GM19395 (cell line): Measurements from ENCODE around the gene CUBN.
"Not testable (repeated sequence)": the region's sequence is repeated elsewhere in the genome, so short reads cannot be mapped to it uniquely, and the experiment has no call there.

Source experiments
- ATAC-seq: cut with Tn5 transposase; IDR thresholded peaks from one replicate; pipeline ENCODE4 v1.9.1; 2021; ENCODE audit warnings: mild to moderate bottlenecking, moderate library complexity; ENCODE audit not compliant: unreplicated experiment

CUBN gene

DNA sequence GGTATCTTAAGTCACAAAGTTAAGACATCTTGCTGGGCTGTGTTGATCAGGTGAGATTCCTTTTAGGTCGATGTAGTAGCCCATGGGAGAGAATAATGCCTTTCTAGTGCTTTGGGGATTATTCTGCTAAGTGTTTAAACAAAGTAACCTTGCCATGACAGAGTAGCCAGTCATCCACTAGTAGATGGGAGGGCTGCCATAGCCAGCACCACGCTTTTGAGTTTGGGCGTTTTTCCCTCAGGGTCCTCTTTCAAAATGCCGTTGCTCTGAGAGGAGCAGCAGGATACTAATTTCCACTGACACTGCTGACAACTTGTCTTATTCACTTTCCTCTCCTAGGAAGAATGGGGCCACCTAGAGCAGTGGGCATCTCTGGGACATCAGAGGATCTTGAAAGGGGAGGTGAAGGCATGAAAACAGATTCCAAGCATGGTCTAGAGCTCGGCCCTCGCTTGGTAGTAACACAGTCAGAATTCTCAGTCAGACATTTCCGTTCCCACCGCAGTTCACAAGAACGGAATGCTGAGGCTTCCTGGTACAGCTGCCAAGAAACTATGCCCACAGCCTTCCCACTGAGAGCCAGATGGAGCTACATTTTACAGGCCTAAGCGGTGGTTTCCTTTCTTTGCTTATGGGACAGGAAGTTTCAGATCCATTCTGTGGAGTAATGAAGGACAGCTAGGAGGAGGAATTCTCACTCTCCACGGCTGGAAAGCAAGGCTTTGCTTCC, 297.1 kb downstream of the CUBN start:
- no peak for ATAC-seq

DNA sequence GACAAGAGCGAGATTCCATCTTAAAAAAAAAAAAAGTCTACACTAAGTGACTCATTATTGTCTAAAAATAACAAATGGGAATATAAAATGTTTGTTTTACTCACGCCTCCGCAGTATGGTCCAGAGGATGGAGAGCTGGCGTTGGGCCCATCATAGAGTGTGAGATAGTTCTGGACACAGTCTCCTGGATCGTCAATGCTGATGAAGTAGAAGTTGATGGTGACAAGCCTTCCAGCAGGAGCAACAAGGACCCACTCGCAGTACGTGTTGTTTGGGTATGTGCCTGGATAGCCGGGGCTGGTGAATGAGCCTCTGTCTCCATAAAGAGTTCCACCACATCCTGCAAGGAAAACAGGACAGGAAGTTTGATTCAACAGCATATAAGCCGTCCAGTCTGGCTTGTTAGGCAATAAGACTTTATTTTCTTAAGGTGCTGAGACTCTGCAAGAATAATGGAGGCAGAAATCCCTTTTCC, 300.9 kb downstream of the CUBN start:
- no peak for ATAC-seq

DNA sequence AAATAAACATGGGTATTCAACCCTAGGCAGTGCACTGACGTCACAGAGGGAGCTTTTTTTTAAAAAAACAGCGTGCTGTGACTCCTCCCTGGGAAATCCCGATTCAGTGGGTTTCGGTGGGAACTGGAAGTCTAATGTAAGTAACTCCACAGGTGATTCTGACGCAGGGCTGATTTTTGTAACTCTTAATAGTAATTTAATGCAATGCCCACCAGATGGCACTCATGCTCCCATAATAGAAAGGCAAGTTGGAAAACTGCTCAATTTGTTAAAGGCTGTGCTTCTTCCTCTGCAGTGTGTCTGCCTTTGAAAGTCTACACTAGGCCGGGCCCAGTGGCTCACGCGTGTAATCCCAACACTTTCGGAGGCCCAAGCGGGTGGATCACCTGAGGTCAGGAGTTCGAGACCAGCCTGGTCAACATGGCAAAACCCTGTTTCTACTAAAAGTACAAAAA, 301.5 kb downstream of the CUBN start:
- ATAC-seq = peak; percentile 76

DNA sequence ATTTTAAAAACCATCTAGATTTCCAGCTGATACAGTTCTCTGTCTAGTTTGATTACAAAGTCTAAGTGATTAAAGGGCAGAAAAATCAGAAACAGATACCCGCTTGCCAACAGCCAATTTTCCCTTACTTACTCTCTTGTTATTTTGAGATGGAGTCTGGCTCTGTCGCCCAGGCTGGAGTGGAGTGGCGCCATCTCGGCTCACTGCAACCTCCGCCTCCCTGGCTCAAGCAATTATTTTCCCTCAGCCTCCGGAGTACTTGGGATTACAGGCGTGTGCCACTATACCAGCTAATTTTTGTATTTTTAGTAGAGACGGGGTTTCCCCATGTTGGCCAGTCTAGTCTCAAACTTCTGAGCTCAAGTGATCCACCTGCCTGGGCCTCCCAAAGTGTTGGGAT, 302.1 kb downstream of the CUBN start:
- ATAC-seq = not testable (repeated sequence)

DNA sequence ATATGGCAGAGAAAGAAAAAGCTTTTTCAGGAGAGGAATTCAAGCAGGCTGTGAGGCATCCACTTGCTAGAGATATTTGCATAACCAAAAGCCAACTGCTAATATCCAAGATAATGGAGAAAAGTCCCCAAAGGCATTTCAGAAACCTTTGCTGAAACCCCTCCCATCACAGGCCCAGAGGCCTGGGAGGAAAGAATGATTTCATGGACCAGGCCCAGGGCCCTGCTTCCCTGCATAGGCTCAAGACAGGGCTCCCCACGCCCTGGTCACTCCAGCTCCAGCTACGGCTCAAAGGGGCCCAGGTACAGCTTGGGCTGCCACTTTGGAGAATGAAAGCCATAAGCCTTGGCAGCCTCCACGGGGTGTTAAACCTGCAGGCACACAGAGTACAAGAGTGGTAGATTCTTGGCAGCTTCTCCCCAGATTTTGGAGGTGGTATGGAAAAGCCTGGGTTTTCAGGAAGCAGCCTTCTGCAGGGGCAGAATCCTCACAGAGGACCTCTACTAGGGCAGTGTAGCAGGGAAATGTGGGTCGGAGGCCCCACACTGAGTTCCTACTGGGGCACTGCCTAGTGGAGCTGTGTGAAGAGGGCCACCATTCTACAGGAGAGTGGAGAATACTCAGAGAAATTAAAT, 306.8 kb downstream of the CUBN start:
- ATAC-seq = no peak

DNA sequence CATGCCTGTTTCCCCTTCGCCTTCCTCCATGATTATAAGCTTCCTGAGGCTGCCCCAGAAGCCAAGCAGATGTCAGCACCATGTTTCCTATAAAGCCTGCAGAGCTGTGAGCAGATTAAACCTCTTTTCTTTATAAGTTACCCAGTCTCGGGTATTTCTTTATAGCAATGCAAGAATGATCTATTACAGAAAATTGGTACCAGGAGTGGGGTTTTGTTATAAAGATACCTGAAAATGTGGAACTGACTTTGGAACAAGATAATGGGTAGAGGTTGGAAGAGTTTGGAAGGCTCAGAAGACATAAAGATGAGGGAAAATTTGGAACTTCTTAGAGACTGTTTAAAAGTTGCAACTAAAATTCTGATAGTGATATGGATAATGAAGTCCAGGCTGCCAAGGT, 307.6 kb downstream of the CUBN start:
- ATAC-seq = no peak

DNA sequence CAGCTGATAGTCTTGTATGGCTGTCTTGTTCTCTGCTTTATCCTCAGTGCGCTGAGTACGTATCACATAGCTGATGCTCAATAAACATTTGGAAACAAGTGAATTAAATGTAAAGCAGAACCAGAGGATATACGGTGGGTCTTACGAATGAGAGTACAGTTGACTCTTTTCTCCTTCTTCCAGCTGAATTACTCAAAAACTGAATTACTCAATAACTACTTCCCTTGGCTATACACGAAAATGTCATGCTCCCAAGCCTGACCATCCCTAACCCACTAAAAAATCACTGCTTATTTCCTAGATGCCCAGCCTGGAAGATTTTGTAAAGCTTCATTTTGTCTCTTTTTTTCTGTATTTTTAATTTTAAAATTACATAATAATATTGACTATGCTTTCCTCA, 309.2 kb downstream of the CUBN start:
- no peak for ATAC-seq

DNA sequence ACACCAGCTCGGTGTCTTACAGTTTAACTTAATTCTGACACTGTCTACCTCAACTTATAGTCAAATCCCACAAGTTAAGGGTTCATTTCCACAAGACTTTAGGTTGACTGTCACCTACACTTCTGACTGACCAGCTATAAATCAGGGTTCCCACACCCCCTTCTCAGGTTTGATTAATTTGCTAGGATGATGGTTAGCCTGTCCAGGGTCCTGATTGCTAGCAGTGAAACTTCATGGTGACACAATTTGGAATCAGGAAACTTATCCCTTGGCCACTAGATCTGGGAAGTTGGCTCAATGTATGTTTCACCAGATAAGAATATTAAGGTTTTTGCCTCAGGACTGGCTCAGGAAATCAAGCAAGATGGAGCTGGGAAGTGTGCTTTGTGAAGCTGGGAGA, 309.6 kb downstream of the CUBN start:
- no peak for ATAC-seq

DNA sequence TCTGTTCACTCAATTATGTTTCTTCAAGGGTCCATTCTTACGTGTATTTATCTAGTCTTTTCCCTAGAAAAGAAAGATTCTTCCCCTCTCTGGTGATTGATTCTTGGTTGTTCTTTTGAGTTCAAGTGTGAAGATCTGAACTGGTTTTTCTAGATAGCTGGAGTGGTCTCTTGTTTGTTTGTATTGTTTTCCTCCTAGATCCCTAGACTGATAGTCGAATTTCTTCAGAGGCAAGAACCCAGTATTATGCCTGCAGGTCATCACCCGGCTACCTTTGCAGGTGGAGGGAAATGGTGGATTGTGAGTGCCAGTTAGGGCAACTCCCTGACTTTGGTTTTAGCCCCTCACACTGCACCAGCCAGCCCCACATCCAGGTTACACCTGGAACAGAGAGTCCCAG, 310.2 kb downstream of the CUBN start:
- ATAC-seq = no peak

DNA sequence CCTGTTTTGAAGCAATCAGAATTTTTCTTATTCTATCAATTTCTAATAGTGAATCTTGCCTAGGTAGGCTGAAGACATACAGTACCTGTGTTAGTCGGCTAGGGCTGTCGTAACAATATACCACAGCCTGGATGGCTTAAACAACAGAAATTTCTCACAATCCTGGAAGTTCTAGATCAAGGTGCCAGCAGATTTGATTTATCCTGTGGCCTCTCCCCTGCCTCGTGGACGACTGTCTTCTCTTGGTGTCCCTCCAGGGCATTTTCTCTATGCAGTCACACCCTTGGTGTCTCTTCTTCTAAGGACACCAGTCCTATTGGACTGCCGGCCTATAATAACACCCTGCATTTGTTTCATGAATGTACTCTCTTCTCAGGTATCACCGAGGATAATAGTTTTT, 310.6 kb downstream of the CUBN start:
- no peak for ATAC-seq

DNA sequence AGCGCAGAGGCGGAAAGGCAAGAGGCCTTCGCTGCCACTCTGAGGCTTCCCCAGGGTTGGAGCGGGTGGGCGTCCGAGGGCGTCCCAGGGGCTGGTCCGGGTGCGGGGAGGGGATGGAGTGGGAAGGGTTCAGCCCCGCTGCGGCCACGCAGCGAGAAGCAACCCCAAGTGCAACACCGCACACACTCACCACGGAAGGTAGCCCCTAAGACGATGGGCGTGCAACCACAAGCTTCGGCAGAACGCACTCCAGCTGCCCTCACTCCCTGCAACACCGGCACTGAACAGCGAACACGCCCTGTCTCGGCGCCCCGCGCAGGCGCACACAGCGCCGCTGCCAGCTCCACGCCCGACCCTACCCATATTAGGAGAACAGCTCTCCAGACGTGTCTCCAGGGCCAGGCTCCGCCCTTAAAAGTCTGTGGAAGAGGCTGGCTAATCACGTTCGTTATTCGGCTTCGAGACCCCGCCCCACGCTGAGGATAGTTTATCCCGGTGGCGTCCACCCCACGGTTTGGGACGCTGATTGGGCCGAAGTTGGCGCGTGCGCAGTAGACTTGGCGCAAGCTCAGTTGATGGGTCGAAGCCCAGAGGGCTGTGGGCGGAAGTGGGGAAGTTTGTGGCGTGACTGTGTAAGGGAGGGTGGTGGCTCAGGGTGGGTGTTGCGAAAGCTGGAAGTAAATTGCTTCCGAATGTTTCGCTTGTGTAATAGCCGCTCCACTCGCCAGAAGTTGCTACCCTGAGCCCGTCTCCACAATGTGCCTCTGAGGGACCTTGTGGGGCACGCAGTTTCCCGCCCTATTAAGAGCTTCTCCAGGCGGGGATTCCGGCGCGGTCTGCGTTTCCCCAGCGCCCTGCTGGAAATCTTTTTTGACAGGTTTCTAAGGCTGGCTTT, 312.2 kb downstream of the CUBN start, which contains the start of gene RSU1:
TSS of gene RSU1 (minus strand) at position 300 of the 895 bp plus-strand sequence. CDS start 343 bp downstream, outside the sequence.
- peak; percentile 99 for ATAC-seq

DNA sequence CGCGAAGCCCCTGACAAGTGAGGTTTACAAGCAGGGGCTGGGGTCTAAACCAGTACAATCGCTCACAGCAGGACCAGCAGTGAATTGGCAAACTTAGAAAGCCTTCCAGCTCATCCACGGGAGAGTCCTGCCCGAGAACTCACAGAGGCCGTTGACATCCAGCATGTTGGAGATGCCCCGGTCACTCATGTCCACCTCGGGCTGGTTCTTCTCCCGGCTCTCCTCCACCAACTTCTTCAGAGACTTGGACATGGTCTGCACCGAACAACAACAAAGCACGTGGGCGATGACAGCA, 312.8 kb downstream of the CUBN start:
- ATAC-seq = no peak

DNA sequence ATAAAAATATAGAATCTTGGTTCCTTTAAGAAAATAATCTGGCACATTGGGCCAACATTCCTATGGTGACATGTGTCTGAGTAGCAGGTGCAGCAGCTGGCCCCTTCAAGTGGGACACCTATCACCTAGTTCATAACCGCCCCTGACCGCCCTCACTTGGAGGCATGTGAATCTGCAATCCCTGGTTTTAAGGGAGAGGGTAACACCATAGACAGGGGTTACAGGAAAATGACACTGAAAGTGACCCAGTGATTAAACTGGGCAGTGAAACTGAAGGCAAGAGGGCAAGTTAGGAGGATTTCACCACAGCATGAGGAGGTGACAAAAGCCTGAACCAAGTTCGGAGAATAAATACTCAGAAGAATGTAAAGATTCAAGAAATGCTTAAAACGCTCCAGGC, 313.4 kb downstream of the CUBN start:
- ATAC-seq = no peak

DNA sequence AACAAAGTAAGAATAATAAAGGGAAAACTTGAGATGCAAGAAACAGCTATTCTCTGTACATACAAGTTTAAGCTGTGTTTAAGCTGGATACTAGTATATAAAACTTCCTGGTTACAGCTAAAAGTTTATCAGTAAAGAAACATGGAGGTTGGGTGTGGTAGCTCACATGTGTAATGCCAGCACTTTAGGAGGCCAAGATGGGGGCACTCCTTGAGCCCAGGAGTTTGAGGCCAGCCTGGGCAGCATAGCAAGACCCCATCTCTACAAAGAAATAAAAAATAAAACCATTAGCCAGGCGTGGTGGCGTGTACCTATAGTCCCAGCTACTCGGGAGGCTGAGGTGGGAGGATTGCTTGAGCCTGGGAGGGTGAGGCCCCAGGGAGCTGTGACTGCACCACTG, 315.6 kb downstream of the CUBN start:
- no peak for ATAC-seq

DNA sequence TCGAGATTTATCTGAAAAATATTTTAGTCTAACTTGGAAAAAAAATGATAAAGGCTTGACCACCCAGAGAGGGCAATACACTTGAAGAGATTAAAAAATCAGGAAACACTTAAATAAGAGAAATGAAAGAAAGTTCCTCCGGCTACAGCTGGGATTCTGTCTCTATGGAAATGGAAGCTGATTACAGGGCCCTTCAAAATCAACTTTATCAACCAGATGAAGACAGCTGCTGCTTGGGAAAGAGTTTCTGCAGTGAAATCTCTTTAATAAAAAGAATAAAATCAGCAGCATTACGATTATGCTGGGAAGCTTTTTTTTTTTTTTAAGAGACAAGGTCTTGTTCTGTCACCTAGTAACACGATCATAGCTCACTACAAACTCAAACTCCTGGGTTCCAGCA, 316.9 kb downstream of the CUBN start:
- ATAC-seq = no peak

DNA sequence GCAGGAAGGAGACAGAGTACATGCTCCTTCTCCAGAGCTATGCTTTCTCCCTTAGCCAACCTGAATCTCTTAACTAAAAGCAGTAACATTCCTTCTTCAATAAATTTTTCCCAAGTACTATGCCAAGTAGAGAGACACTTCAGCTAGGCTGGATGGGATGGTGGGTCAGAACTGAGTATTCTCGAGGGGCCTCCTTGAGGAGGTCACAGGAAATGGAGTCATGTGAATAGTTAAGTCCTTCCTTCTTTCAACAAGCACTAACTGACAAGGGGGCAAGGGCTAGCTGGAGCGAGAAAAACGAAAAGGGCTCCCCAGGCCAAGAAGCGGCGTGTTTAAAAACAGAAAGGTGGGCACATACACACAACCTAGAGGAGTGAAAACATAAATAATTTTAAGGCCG, 317.8 kb downstream of the CUBN start:
- ATAC-seq = no peak

DNA sequence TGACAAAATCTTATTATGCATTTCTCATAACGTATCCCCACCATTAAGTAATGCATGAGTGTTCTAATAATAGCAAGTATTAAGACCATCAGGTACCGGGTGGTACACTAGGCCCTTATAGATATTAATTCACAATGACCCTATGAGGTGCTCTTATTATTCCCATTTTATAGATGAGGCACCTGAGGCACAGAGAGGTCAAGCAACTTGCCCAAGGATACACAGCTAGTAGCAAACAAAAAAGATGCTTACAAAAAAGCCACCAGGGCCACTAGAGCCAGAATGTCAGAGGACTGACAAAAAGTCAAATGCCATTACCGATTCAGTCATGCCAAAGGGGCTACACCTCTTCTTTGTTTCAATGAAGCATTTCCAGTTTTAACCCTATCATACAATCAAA, 318.3 kb downstream of the CUBN start:
- no peak for ATAC-seq

DNA sequence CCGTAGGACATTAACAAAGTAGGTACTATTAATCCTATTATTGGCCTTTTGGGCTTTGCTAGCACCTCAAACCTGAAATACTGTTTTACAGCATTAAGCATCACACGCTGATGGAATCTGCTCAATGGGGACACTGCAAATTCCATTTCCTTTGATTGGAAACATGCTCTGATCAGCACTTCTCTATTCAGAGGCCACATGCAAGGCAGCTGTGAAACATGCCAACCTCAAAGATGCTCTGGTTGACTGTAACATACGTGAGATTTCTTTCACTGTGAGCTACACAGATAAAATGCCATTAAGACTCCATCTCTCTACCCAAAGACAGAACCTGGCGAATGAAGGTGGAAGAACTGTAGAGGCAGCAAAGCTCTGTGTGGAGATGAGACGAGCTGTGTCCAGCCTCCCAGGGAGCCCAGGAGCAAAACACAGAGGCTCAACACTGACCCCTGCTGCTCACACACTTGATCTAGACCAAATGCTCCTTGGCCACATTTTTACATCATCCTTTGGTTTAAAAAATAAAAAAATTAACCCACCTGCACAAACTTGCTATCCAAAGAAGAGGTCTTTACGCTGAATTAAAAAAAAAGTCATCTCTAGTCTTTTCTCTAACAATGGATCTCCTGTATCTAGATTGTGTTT, 320.4 kb downstream of the CUBN start:
- peak; percentile 83 for ATAC-seq

DNA sequence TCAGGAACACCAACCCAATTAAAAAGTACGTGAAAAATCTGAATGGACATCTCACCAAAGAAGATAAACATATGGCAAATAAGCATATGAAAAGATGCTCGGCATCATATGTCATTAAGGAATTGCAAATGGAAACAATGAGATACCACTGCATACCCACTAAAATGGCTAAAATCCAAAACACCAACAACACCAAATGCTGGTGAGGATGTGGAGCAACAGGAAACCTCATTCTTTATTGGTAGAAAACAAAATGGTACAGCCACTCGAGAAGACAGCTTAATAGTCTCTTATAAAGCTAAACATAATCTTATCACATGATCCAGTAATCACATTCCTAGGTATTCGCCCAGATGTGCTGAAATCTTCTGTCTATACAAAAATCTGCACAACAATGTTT, 325.5 kb downstream of the CUBN start:
- ATAC-seq = no peak

DNA sequence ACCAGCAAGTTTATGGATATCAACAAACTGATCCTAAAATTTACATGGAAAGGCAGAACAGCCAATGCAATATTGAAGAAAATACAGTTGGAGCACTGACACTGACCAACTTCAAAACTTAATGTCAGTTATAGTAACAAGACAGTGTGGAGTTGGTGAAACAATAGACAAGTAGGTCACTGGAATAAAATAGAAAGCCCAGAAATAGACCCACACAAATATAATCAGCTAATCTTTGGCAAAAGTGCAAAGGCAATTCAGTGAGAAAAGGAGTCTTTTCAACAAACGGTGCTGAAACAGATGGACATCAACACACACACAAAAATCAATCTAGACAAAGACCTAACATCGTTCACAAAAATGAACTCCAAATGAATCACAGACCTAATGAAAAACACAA, 326.1 kb downstream of the CUBN start:
- no peak for ATAC-seq

DNA sequence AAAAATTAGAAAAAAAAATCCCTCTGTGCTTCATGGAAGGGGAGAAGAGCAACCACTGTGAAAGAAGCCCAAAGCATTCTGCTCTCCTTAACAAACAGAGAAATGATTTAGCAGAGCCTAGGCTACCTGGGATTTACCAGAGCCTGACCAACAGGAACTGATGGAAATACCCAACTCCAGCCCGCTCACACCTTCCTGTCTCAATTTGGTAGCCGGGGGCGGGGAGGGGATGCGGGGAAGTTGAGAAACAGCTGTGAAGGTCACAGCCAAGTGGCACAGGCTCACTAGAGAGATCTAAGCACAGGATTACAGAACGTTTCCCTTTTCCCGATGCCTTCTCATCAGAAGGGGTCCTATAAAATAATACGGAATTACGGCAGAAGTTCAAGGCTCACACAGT, 330.0 kb downstream of the CUBN start:
- ATAC-seq = peak; percentile 88
